SU-DHL-6 (cell line): Measurements from ENCODE around the gene PPFIA2.

Source experiments
- H2AFZ ChIP-seq: fragments of 200-600 bp; sonication (generic); 2 replicates; pipeline ENCODE4 v1.6.1; 2014; ENCODE audit warnings: low read depth, mild to moderate bottlenecking, moderate library complexity, mixed read lengths, antibody characterized with exemption, low read length; ENCODE audit not compliant: severe bottlenecking
- H3F3A ChIP-seq: fragments of 200-600 bp; shearing (Covaris generic); 2 replicates; pipeline ENCODE4 v1.6.0; 2016; ENCODE audit warnings: antibody characterized with exemption, mild to moderate bottlenecking; ENCODE audit not compliant: insufficient read depth
- H3K27ac ChIP-seq: fragments of 200-600 bp; sonication (generic); 2 replicates; pipeline ENCODE4 v1.5.1; 2016; ENCODE audit warnings: low read depth, mild to moderate bottlenecking, low read length, moderate library complexity, mixed read lengths
- H3K27me3 ChIP-seq: fragments of 200-600 bp; sonication (generic), shearing (Covaris generic); 2 replicates; pipeline ENCODE4 v1.6.0; 2014; ENCODE audit warnings: mild to moderate bottlenecking, low read length
- H3K36me3 ChIP-seq: fragments of 200-600 bp; sonication (generic); 2 replicates; pipeline ENCODE4 v1.6.1; 2014; ENCODE audit warnings: mild to moderate bottlenecking, low read length, mixed read lengths
- H3K4me2 ChIP-seq: fragments of 300-600, 200-600 bp; shearing (Covaris generic), sonication (generic); 2 replicates; pipeline ENCODE4 v1.6.0; 2014; ENCODE audit warnings: low read length, low read depth, mild to moderate bottlenecking; ENCODE audit not compliant: poor library complexity, severe bottlenecking
- H3K4me3 ChIP-seq: fragments of 200-600 bp; sonication (generic); 2 replicates; pipeline ENCODE4 v1.5.1; 2014; ENCODE audit warnings: antibody characterized with exemption, low read length, mild to moderate bottlenecking, mixed read lengths; ENCODE audit not compliant: insufficient read depth, poor library complexity, severe bottlenecking
- H3K79me2 ChIP-seq: fragments of 200-600 bp; sonication (generic); 2 replicates; pipeline ENCODE4 v1.6.1; 2014; ENCODE audit warnings: mild to moderate bottlenecking, low read length, moderate library complexity; ENCODE audit not compliant: insufficient read depth
- H3K9ac ChIP-seq: fragments of 200-600 bp; sonication (generic); 2 replicates; pipeline ENCODE4 v1.7.0; 2014; ENCODE audit warnings: mild to moderate bottlenecking, low read length
- H3K9me2 ChIP-seq: fragments of 200-600 bp; sonication (generic); replicated peaks from 2 replicates; pipeline ENCODE4 v1.6.1; 2014; ENCODE audit warnings: low read length; ENCODE audit not compliant: insufficient read depth
- H3K9me3 ChIP-seq: fragments of 200-600 bp; sonication (generic); 2 replicates; pipeline ENCODE4 v1.6.1; 2014; ENCODE audit warnings: low read length, mixed read lengths; ENCODE audit not compliant: insufficient read depth
- H4K20me1 ChIP-seq: fragments of 200-600 bp; sonication (generic); 2 replicates; pipeline ENCODE4 v1.6.1; 2014; ENCODE audit warnings: low read depth, mild to moderate bottlenecking, antibody characterized with exemption, low read length, moderate library complexity, mixed read lengths
- CTCF ChIP-seq: fragments of 200-600 bp; sonication (generic); IDR thresholded peaks from one replicate; pipeline ENCODE4 v1.5.1; 2017; ENCODE audit warnings: antibody characterized with exemption, mild to moderate bottlenecking, low read length, moderate library complexity; ENCODE audit not compliant: insufficient read depth, poor library complexity, severe bottlenecking
- EZH2phosphoT487 ChIP-seq: fragments of 200-600 bp; sonication (generic), shearing (Covaris generic); conservative IDR thresholded peaks from 2 replicates; pipeline ENCODE4 v1.6.1; 2018; ENCODE audit warnings: mild to moderate bottlenecking, antibody characterized with exemption, low read length, moderate library complexity, mixed read lengths

Gene PPFIA2

GRCh38 chr12:81274637-81275529 is 484.3 kb downstream of the PPFIA2 start:
- Histone ChIP-seq H2AFZ (no peak overlapping the region), H3K79me2 (no peaks in the 10 kb centered on the region), H3K9me3 (no peaks in the 10 kb centered on the region), H3F3A (no peaks in the 10 kb centered on the region), H3K27me3 (no peaks in the 10 kb centered on the region; the same call in 1 of the 2 replicates), H4K20me1 (no peaks in the 10 kb centered on the region), H3K27ac (no peak overlapping the region), H3K4me3 (no peak overlapping the region), H3K4me2 (no peak overlapping the region), H3K36me3 (no peaks in the 10 kb centered on the region), H3K9ac (no peak overlapping the region), H3K9me2 (no peaks in the 10 kb centered on the region)
- TF ChIP-seq CTCF (no peak), EZH2phosphoT487 (no peak)

- Histone ChIP-seq H3K27ac (no peak overlapping the region), H3K4me3 (no peak overlapping the region), H3K4me2 (no peak overlapping the region), H3K9me3 (no peaks in the 10 kb centered on the region), H3F3A (no peaks in the 10 kb centered on the region), H2AFZ (no peak overlapping the region), H3K9ac (no peak overlapping the region), H3K36me3 (no peaks in the 10 kb centered on the region), H3K79me2 (no peaks in the 10 kb centered on the region), H3K27me3 (no peaks in the 10 kb centered on the region), H3K9me2 (no peaks in the 10 kb centered on the region), H4K20me1 (no peaks in the 10 kb centered on the region)
- TF ChIP-seq CTCF (no peak), EZH2phosphoT487 (no peak)
Measured at GRCh38 chr12:81270385-81270784, 488.8 kb downstream of the PPFIA2 start.

- Histone ChIP-seq H3F3A (no peaks in the 10 kb centered on the region), H3K36me3 (no peaks in the 10 kb centered on the region), H3K27ac (no peak overlapping the region), H3K79me2 (no peaks in the 10 kb centered on the region), H2AFZ (no peak overlapping the region), H3K9ac (no peak overlapping the region), H3K27me3 (no peaks in the 10 kb centered on the region), H3K9me3 (no peaks in the 10 kb centered on the region), H4K20me1 (no peaks in the 10 kb centered on the region), H3K4me3 (no peak overlapping the region), H3K9me2 (no peaks in the 10 kb centered on the region), H3K4me2 (no peak overlapping the region)
- TF ChIP-seq CTCF (no peak), EZH2phosphoT487 (no peak)
Measured at GRCh38 chr12:81263072-81263471, 496.1 kb downstream of the PPFIA2 start.
